HepG2 (cell line): Measurements from ENCODE around the gene MORC1.

Source experiments
- ADNP ChIP-seq: sonication (generic); formaldehyde crosslinking; IDR thresholded peaks from 2 replicates; pipeline ENCODE4 v1.4.0; 2020; ENCODE audit warnings: missing genetic modification reagents
- PRDM15 ChIP-seq: sonication (generic); formaldehyde crosslinking; IDR thresholded peaks from 2 replicates; pipeline ENCODE4 v1.4.0; 2020; ENCODE audit warnings: missing genetic modification reagents
- SMARCE1 ChIP-seq: fragments of 450-650 bp; IDR thresholded peaks from 2 replicates; pipeline ENCODE4 v1.6.1; 2017; ENCODE audit warnings: borderline replicate concordance

- TF ChIP-seq ADNP (CRISPR knock-in tag) (no peak), PRDM15 (CRISPR knock-in tag) (no peak), SMARCE1 (no peak)
Measured at GRCh38 chr3:108946292-108947285, 171.3 kb downstream of the MORC1 start.
